SIG-M5 (cell line): ENCODE results near the gene RELT.
A peak's percentile ranks its signal among the peaks of the same experiment; 100 is the strongest.

Experiments
- DNase-seq: peaks from one replicate; lab custom pipeline; 2025; lab: John Stamatoyannopoulos, UW

Gene RELT

DNA sequence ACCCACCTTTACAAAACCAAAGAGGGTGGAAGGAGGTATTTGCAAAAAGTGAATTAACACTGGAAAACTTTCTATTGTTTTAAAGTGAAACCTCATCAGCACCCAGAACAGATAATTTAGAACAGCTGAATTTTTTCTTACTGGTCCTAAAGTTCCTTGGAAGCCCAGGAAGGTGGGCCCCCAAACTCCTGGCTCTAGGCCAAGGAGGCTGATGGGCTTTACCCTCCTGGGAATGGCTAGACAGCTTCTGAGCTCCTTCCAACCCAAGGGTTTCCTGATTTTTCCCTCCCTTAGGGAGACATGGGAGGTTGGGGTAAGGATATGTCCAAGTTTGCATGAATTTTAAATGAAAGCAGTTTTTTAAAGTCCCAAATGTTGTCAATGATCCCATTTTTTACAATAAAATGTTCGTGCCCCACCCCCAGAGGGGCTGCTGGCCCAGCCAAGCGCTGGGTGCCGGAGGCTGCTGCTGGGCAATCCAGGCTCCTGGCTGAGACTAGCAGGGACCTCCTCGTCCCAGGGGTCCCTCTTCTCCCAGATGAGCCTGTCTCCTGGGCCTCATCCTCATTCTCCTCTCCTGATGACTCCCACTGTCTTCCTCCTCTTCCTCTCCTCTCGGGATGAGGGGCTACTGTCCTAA, 28.4 kb downstream of the RELT start:
- DNase-seq: no peak

GRCh38 chr11:73405146-73405510, 28.9 kb downstream of the RELT start:
- no peak for DNase-seq

GRCh38 chr11:73406131-73406530, 29.9 kb downstream of the RELT start:
- DNase-seq: no peak

DNA sequence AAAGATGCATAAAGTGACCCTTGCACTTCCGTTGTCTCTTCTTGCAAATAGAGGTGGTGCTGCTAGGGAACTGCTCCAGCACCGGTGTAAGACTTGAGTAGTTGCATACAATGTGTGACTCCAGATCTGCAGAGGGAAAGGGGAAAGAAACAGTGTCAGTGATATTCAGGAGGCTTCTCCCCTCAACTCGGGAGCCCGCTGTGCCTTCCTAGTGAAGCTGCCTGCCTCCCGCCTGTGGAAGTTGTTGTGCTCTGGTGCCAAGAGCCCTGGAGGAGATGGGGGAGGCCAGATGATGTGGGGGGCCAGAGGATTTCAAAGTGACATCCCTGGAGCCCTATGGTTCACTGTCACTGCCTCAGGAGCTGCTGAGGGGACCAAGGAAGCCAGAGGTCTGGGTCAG, 30.4 kb downstream of the RELT start:
- no peak for DNase-seq

DNA sequence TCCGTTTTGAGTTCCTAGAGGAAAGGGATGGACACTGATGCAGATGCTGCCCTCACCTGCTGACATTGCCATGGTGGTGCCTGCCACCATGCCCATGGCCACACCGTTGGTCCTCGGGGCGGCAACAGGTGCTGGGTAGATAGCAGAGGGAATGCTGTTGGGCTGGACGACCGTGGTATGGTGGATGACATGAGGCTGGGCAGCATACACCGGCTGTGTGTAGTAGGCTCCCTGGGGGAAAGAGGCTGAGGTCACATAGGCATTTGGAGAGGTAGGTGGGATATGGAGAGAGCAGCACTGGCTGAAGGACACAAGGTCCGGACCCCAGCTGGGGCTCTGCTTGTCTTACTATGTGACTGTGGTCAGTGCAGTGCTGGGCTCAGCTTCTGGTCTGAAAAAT, 33.2 kb downstream of the RELT start:
- DNase-seq: no peak

GRCh38 chr11:73410627-73411026, 34.4 kb downstream of the RELT start:
- DNase-seq: no peak

GRCh38 chr11:73411031-73411430, 34.8 kb downstream of the RELT start:
- no peak for DNase-seq

DNA sequence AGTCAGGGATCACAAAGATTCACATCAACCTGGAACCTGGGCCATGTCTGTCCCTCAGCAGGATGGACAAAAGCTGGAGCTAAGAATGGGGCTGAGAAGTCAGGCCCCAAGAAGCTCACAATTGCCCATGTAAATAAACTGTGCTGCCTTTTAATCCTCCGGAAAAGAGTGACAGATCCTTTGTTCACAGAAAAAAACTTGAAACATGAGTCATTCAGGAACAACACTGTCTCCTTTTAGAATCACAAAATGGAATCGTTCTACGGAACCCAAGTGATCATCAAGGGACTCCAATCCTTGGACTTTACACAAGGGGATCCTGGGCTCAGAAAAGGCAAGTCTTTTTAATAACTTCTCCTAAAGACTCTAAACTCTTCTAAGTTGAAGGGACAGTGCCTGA, 36.1 kb downstream of the RELT start:
- DNase-seq: no peak

DNA sequence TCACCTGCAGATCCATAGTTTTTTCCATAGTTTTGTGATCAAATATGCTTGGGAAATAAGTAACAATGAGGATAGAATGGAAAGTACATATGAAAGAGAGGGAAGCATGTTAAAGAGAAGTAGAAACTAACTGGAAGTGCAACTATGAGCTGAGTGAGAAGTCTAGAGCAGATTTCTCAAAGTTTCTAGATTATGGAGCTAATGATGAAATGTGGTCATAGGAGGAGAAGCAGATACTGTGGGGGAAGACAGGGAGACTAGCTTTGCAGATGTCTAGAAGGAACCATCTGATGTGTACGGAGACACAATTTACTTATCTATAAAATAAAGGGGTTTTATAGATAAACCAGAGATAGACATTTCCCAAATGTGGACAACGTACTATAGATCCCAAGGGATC, 37.1 kb downstream of the RELT start:
- peak; percentile 9 for DNase-seq

- DNase-seq: no peak
These were observed 38.9 kb downstream of the RELT start for GRCh38 chr11:73414977-73415651.

DNA sequence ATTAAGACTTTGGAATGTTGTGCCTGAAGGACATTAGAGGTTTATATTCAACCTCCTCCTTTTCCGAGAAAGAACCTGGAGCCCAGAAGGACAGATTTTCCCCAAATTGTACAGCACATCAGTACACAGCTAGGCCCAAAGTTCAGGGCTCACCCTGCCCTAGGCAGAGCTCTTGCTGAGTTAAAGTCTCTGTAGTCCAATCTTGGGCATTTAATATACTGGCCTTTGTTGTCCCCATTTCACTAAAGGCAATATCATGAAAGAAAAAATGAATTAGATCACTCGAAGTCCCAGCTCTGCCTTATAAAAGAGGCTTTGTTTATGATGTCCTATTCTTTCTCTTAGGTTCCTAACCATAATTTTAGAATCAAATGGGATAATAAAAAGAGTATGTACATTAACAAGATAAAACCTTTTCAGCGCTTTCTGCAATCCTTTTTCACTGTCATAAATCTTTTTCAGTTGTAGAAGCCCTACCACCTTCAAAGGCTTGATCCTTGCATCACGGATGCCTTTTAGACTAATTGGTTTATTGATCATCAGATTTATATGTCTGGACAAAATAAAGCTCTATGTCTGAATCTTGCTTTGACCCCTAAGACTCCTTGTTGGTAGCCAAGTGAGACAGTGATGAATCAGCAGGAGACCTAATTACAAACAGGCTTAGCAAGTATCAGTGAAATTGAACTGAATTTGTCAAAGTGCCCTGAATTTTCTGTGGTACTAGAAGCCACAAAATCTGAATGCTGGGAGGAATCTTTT, 39.8 kb downstream of the RELT start:
- DNase-seq: no peak

GRCh38 chr11:73416786-73417185, 40.6 kb downstream of the RELT start:
- DNase-seq: no peak

GRCh38 chr11:73420136-73420535, 43.9 kb downstream of the RELT start:
- DNase-seq: no peak

DNA sequence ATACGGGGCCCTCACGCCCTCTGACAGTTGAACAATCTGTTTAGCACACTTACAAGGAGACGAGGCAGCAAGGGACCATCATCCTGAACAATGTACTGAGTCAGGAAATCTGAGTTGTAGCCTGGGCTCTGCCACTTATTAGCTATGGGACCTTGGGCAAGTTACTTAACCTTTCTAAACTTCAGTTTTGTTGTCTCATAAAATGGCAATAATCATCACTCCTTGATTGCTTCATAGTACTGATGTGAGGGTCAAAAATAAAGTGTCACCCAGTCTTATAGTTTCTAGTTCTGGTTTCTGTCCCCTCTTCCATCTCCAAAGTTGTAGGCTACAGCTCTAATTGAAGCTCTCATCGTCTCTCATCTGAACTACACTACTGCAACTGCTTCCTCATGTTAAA, 46.7 kb downstream of the RELT start:
- no peak for DNase-seq

GRCh38 chr11:73423506-73423905, 47.3 kb downstream of the RELT start:
- no peak for DNase-seq

DNA sequence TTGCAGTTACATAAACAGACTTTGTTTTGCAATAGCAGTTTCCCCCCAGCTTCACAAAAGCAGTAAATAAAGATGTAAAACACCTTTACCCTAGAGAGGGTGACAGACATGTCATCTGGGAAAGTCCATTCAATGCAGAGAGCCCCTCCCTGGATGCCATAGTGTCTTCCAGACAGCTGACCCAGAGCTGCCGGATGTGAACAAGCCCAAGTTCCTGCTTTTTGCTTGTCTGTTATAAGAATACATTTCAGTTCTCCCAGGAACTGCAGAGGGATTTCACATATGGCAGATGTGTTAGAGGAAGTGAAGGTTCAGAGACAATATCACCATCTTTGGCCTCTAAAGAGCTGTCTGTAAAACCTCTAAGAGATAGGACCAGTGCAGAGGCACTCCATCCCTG, 48.9 kb downstream of the RELT start:
- DNase-seq: no peak

- no peak for DNase-seq
These were observed 50.1 kb downstream of the RELT start for GRCh38 chr11:73426219-73426850.

DNA sequence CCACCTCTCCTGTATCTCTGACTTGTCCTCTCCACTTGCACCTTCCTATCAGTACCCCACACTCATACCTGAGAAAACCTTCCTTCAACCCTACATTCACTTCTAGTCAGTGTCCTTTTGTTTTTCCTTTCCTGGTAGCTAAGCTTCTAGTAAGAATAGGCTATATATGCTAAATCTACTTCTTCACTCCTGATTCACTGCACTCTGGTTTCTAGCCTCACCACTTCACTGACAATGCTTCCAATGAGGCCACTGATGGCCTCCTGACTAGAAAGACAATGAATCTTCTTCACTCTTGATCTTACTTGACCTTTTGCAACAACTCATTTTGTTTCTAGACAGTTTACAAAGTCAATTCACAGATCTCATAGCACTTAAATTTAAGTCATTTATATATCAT, 52.0 kb downstream of the RELT start:
- no peak for DNase-seq

GRCh38 chr11:73428699-73429098, 52.5 kb downstream of the RELT start:
- no peak for DNase-seq

- no peak for DNase-seq
These were observed 53.0 kb downstream of the RELT start for GRCh38 chr11:73429121-73429750.

- no peak for DNase-seq
These were observed 54.1 kb downstream of the RELT start for GRCh38 chr11:73430326-73430725.

GRCh38 chr11:73431396-73431795, 55.2 kb downstream of the RELT start:
- DNase-seq: no peak
